ENCODE results near the gene OTUB1.
"Not testable (repeated sequence)": the region's sequence is repeated elsewhere in the genome, so short reads cannot be mapped to it uniquely, and the experiment has no call there.

The OTUB1 gene

DNA sequence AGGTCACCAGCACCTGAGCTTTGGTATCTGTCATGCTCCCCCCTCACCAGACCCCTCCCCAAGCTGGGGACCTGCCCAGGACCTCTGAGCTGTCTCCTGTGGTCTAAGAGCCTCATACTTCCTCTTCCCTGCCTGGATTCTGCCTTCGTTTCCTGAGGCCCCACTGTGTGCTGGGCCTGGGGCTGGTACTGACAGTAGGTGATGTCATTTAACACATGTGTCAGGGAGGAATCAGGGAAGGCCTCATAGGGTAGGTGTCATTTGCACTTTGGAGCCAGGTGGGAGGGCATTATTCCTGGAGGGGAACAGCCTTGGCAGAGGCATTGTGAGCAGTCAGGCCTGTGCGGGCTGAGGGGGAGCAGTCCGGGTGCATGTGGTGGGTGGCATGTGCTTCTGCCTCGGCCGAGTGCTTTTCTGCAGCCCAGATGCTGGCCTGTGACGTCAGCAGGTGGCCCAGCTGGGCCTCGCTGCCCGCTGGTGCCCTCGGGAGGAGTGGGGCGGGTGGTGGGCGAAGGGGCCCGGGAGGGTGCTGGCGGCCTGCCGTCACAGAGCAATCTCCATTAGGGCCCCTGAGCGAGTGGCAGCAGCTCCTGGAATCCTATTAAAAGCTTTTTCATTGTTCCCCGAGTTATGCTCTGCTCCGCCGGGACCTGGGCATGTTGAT, 58.6 kb downstream of the OTUB1 start:
- H3K4me3 ChIP-seq (ENCODE audit: low read depth, low read length): no peak overlapping the region
- DNase-seq (ENCODE audit: low read depth): no peak
- TF ChIP-seq, protein P1, sequence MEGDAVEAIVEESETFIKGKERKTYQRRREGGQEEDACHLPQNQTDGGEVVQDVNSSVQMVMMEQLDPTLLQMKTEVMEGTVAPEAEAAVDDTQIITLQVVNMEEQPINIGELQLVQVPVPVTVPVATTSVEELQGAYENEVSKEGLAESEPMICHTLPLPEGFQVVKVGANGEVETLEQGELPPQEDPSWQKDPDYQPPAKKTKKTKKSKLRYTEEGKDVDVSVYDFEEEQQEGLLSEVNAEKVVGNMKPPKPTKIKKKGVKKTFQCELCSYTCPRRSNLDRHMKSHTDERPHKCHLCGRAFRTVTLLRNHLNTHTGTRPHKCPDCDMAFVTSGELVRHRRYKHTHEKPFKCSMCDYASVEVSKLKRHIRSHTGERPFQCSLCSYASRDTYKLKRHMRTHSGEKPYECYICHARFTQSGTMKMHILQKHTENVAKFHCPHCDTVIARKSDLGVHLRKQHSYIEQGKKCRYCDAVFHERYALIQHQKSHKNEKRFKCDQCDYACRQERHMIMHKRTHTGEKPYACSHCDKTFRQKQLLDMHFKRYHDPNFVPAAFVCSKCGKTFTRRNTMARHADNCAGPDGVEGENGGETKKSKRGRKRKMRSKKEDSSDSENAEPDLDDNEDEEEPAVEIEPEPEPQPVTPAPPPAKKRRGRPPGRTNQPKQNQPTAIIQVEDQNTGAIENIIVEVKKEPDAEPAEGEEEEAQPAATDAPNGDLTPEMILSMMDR (conservative IDR thresholded peaks at IDR 0.05; ENCODE audit: low read depth, low read length): no peak

DNA sequence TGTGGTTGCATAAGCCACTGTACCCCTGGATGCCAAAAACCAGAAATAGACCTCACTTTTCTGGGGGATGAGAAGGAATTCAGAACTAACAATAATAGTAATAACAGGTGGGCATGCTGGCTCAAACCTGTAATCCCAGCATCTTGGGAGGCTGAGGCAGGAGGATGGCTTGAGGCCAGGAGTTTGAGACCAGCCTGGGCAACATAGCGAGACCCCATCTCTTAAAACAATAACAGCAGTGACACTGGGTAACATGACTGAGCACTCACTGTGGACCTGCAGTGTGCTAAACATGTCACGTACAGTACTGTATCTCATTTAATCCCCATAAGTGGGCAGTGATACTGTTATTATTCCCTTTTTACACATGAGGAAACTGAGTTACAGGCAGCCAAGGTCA, 59.5 kb downstream of the OTUB1 start:
- DNase-seq (ENCODE audit: low read depth): no peak
- H3K4me3 ChIP-seq (ENCODE audit: low read depth, low read length): no peak overlapping the region
- TF ChIP-seq, protein P1 (conservative IDR thresholded peaks at IDR 0.05; ENCODE audit: low read depth, low read length): no peak

DNA sequence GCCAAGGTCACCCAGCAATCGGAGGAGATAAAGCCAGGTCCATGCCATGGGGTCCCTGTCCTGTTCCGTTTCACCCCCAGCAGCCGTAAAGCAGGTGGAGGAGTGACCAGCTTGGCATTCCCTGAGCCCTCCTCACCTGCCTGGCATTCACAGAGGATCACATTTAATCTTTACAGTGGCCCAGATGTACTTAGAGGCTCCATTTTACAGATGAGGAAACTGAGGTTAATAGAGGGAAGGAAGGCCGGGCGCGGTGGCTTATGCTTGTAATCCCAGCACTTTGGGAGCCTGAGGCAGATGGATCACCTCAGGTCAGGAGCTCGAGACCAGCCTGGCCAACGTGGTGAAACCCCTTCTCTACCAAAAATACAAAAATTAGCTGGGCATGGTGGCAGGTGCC, 61.1 kb downstream of the OTUB1 start:
- H3K4me3 ChIP-seq (ENCODE audit: low read depth, low read length); DNase-seq (ENCODE audit: low read depth): not testable (repeated sequence)
